Trophoblast cell (in vitro differentiated cells and primary cell): ENCODE data around the gene SSH3.

Experiments
- DNase-seq, 2 donors: peaks; one replicate each; pipeline ENCODE4 v3.0.0-alpha.2; 2016
- H2AFZ ChIP-seq: 2 replicates; pipeline ENCODE4 v1.6.1; 2013; ENCODE audit warnings: low read length, moderate library complexity, mild to moderate bottlenecking; ENCODE audit not compliant: insufficient read depth, poor library complexity
- H2AK5ac ChIP-seq: 2 replicates; pipeline ENCODE4 v1.6.1; 2013; ENCODE audit warnings: mild to moderate bottlenecking, low read length
- H2BK120ac ChIP-seq: 2 replicates; pipeline ENCODE4 v1.6.1; 2013; ENCODE audit warnings: low read length, mild to moderate bottlenecking, moderate library complexity; ENCODE audit not compliant: insufficient read depth, poor library complexity
- H2BK12ac ChIP-seq: 2 replicates; pipeline ENCODE4 v1.6.1; 2013; ENCODE audit warnings: mild to moderate bottlenecking, low read length, moderate library complexity
- H2BK5ac ChIP-seq: 2 replicates; pipeline ENCODE4 v1.6.1; 2013; ENCODE audit warnings: low read length, low read depth, moderate library complexity, mild to moderate bottlenecking; ENCODE audit not compliant: poor library complexity
- H3K14ac ChIP-seq: 2 replicates; pipeline ENCODE4 v1.6.1; 2013; ENCODE audit warnings: mild to moderate bottlenecking, low read length
- H3K18ac ChIP-seq: 2 replicates; pipeline ENCODE4 v1.6.1; 2013; ENCODE audit warnings: mild to moderate bottlenecking, low read length
- H3K23ac ChIP-seq: 2 replicates; pipeline ENCODE4 v1.6.1; 2013; ENCODE audit warnings: low read length
- H3K27ac ChIP-seq: 2 replicates; pipeline ENCODE4 v1.5.1; 2013; ENCODE audit warnings: low read depth, mild to moderate bottlenecking, inconsistent platforms, low read length, moderate library complexity
- H3K27me3 ChIP-seq: 2 replicates; pipeline ENCODE4 v1.6.1; 2013; ENCODE audit warnings: inconsistent platforms, mild to moderate bottlenecking, low read length, moderate library complexity; ENCODE audit not compliant: insufficient read depth
- H3K36me3 ChIP-seq, 2 experiments: 1 replicate in 1 of 2; 2 replicates in 1 of 2; pipeline ENCODE4 v1.6.1; 2013; ENCODE audit warnings: low read length in 2 of 2, mild to moderate bottlenecking in 2 of 2, moderate library complexity in 1 of 2; ENCODE audit not compliant: insufficient read depth in 2 of 2, control insufficient read depth in 1 of 2
- H3K4ac ChIP-seq: 2 replicates; pipeline ENCODE4 v1.6.1; 2013; ENCODE audit warnings: low read depth, mild to moderate bottlenecking, low read length, moderate library complexity
- H3K4me1 ChIP-seq, 2 experiments: 1 replicate in 1 of 2; 2 replicates in 1 of 2; pipeline ENCODE4 v1.6.1; 2013; ENCODE audit warnings: low read length in 2 of 2, mild to moderate bottlenecking in 2 of 2, moderate library complexity in 1 of 2; ENCODE audit not compliant: insufficient read depth in 2 of 2, control insufficient read depth in 1 of 2
- H3K4me2 ChIP-seq: 2 replicates; pipeline ENCODE4 v1.6.1; 2013; ENCODE audit warnings: inconsistent platforms, mild to moderate bottlenecking, low read length, moderate library complexity
- H3K4me3 ChIP-seq: 2 replicates; pipeline ENCODE4 v1.5.1; 2013; ENCODE audit warnings: mild to moderate bottlenecking, low read depth, low read length, inconsistent platforms
- H3K79me1 ChIP-seq: one replicate; pipeline ENCODE4 v1.6.1; 2013; ENCODE audit warnings: low read length
- H3K79me2 ChIP-seq: 2 replicates; pipeline ENCODE4 v1.6.1; 2013; ENCODE audit warnings: low read length, mild to moderate bottlenecking; ENCODE audit not compliant: control insufficient read depth, insufficient read depth, poor library complexity
- H3K9ac ChIP-seq: 2 replicates; pipeline ENCODE4 v1.6.1; 2013; ENCODE audit warnings: mild to moderate bottlenecking, low read length
- H3K9me3 ChIP-seq: 2 replicates; pipeline ENCODE4 v1.6.1; 2013; ENCODE audit warnings: low read depth, mild to moderate bottlenecking, control low read depth, inconsistent platforms, low read length; ENCODE audit not compliant: insufficient read depth
- H4K12ac ChIP-seq: 2 replicates; pipeline ENCODE4 v1.6.1; 2013; ENCODE audit warnings: low read depth, mild to moderate bottlenecking, low read length, moderate library complexity
- H4K8ac ChIP-seq: 2 replicates; pipeline ENCODE4 v1.6.1; 2013; ENCODE audit warnings: low read depth, mild to moderate bottlenecking, low read length, moderate library complexity
- H4K91ac ChIP-seq: one replicate; pipeline ENCODE4 v1.6.1; 2013; ENCODE audit warnings: low read depth, mild to moderate bottlenecking, low read length, moderate library complexity
- WGBS: extraction: QIAGEN DNeasy Blood & Tissue Kit; methylation state at CpG from one replicate; pipeline ENCODE4 v1.1.7; 2013; ENCODE audit warnings: missing lambda C conversion rate; ENCODE audit not compliant: insufficient read length, insufficient coverage; ENCODE audit errors: extremely low coverage; 5-methylcytosine and 5-hydroxymethylcytosine counted together

SSH3 gene

GRCh38 chr11:67301951-67302516 lies 1.3 kb upstream of the SSH3 start:
- Histone ChIP-seq H2BK120ac (no peak overlapping the region), H2BK5ac (no peak overlapping the region), H3K4me2 (peak overlapping the region; percentile 97), H2AK5ac (peak overlapping the region; percentile 5), H3K23ac (no peak overlapping the region), H3K4me3 (no peak overlapping the region), H3K9ac (peak overlapping the region; percentile 36), H3K36me3 (peaks cover 44 to 46% of the 10 kb centered on the region in 2 experiments), H3K27ac (peak overlapping the region; percentile 74), H2BK12ac (no peak overlapping the region), H4K91ac (peak overlapping the region; percentile 79), H2AFZ (peak overlapping the region; percentile 48), H3K27me3 (no peaks in the 10 kb centered on the region), H3K18ac (peak overlapping the region; percentile 32), H3K79me2 (peaks cover 10% of the 10 kb centered on the region), H4K12ac (peak overlapping the region; percentile 57), H3K79me1 (peaks cover 22% of the 10 kb centered on the region), H3K4ac (no peak overlapping the region), H3K9me3 (peaks cover 5% of the 10 kb centered on the region), H3K4me1 (peaks cover 23 to 29% of the 10 kb centered on the region in 2 experiments), H3K14ac (no peak overlapping the region), H4K8ac (peak overlapping the region; percentile 72)
- no CpG with 5 or more reads among the region's 15 CpGs for WGBS
- peak; percentile 65 to 72 for DNase-seq

- Histone ChIP-seq H2BK12ac (no peak overlapping the region), H3K9ac (no peak overlapping the region), H3K4me3 (peak overlapping the region; percentile 95), H3K79me2 (peaks cover 10% of the 10 kb centered on the region), H2BK120ac (peak overlapping the region; percentile 52), H3K36me3 (peaks cover 50 to 51% of the 10 kb centered on the region in 2 experiments), H3K4me1 (peaks cover 23 to 29% of the 10 kb centered on the region in 2 experiments), H3K27ac (peak overlapping the region; percentile 74), H3K79me1 (peaks cover 22% of the 10 kb centered on the region), H3K4me2 (peak overlapping the region; percentile 97), H2AFZ (peak overlapping the region; percentile 48), H3K4ac (peak overlapping the region; percentile 57), H3K23ac (no peak overlapping the region), H2AK5ac (peak overlapping the region; percentile 73), H4K12ac (peak overlapping the region; percentile 73), H3K18ac (peak overlapping the region; percentile 41), H3K9me3 (peaks cover 5% of the 10 kb centered on the region), H2BK5ac (peak overlapping the region; percentile 74), H4K91ac (peak overlapping the region; percentile 79), H3K14ac (peak overlapping the region; percentile 79), H3K27me3 (no peaks in the 10 kb centered on the region), H4K8ac (peak overlapping the region; percentile 72)
- DNase-seq = peak; percentile 80 to 87
- no CpG with 5 or more reads among the region's 23 CpGs for WGBS
Measured at GRCh38 chr11:67302571-67303131, 679 bp upstream of the SSH3 start.

- peak overlapping the region; percentile 79 for H2BK12ac ChIP-seq
- peak overlapping the region; percentile 98 for H2BK120ac ChIP-seq
- H3K4me2 ChIP-seq = peak overlapping the region; percentile 97
- H3K4me3 ChIP-seq = peak overlapping the region; percentile 95
- H3K4ac ChIP-seq = peak overlapping the region; percentile 98
- no peaks in the 10 kb centered on the region for H3K27me3 ChIP-seq
- peak overlapping the region; percentile 98 for H2AFZ ChIP-seq
- H3K4me1 ChIP-seq = peaks cover 23 to 29% of the 10 kb centered on the region in 2 experiments
- H2BK5ac ChIP-seq = peak overlapping the region; percentile 98
- H3K79me2 ChIP-seq = peaks cover 10% of the 10 kb centered on the region
- no CpG with 5 or more reads among the region's 43 CpGs for WGBS
- H3K23ac ChIP-seq = no peak overlapping the region
- H4K91ac ChIP-seq = peak overlapping the region; percentile 99
- H3K14ac ChIP-seq = peak overlapping the region; percentile 100
- peak overlapping the region; percentile 100 for H3K18ac ChIP-seq
- H3K9me3 ChIP-seq = peaks cover 5% of the 10 kb centered on the region
- peak overlapping the region; percentile 98 for H4K8ac ChIP-seq
- DNase-seq = peak; percentile 55 to 78
- H2AK5ac ChIP-seq = peak overlapping the region; percentile 96
- peak overlapping the region; percentile 87 for H3K9ac ChIP-seq
- peak overlapping the region; percentile 88 for H3K27ac ChIP-seq
- H3K36me3 ChIP-seq = peaks cover 59 to 60% of the 10 kb centered on the region in 2 experiments
- H4K12ac ChIP-seq = peak overlapping the region; percentile 99
- peaks cover 22% of the 10 kb centered on the region for H3K79me1 ChIP-seq
Measured at GRCh38 chr11:67303835-67304411, 593 bp downstream of the SSH3 start.

- Histone ChIP-seq H3K4me3 (no peak overlapping the region), H3K14ac (peak overlapping the region; percentile 83), H4K8ac (peak overlapping the region; percentile 98), H2BK120ac (peak overlapping the region; percentile 86), H2BK12ac (peak overlapping the region; percentile 79), H4K12ac (peak overlapping the region; percentile 85), H3K79me2 (peaks cover 10% of the 10 kb centered on the region), H3K27ac (peak overlapping the region; percentile 42), H4K91ac (peak overlapping the region; percentile 99), H3K4ac (peak overlapping the region; percentile 80), H3K18ac (peak overlapping the region; percentile 98), H3K23ac (no peak overlapping the region), H3K9me3 (peaks cover 5% of the 10 kb centered on the region), H2BK5ac (no peak overlapping the region), H3K27me3 (no peaks in the 10 kb centered on the region), H3K36me3 (peaks cover 59 to 60% of the 10 kb centered on the region in 2 experiments), H3K4me2 (peak overlapping the region; percentile 97), H3K9ac (no peak overlapping the region), H3K4me1 (peaks cover 23 to 29% of the 10 kb centered on the region in 2 experiments), H2AFZ (no peak overlapping the region), H2AK5ac (peak overlapping the region; percentile 96), H3K79me1 (peaks cover 22% of the 10 kb centered on the region)
- DNase-seq = no peak
- WGBS = no CpG with 5 or more reads among the region's 14 CpGs
Measured at GRCh38 chr11:67304511-67305113, 1.3 kb downstream of the SSH3 start.
